ENCODE results near the gene CHL1.

The CHL1 gene

GRCh38 chr3:196311-197148, at the start of gene CHL1:
Gene CHL1, plus strand, starts transcription at chr3:196763. Its CDS starts 123,014 bp downstream, at chr3:319777.
- peak; percentile 60 for DNase-seq (ENCODE audit: low spot score)

DNA sequence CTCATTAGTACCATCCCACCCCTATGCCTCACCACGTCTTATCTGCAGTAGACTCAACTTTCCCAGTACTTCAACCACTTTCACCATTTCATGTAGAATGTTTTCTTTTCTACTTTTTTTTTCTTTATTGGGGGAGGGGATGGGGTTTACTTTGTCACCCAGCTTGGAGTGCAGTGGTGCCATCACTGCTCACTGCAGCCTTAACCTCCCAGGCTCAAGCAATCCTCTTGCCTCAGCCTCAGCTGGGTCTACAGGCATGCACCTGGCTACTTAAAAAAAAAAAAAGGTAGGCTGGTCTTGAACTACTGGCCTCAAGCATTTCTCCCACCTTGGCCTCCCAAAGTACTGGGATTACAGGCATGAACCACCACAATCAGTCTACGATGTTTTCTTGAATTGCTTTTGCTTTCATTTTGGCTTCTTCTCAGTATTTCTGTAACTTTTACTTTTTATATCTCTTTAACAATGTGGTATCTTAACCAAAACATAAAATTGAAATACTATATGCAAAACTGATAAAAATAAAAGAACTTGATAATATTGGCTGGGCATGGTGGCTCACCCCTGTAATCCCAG, 44.9 kb upstream of the CHL1 start:
- DNase-seq (ENCODE audit: low spot score) = no peak

GRCh38 chr3:159974-160373, 36.6 kb upstream of the CHL1 start:
- no peak for DNase-seq (ENCODE audit: low spot score)

GRCh38 chr3:166071-166470, 30.5 kb upstream of the CHL1 start:
- no peak for DNase-seq (ENCODE audit: low spot score)

- DNase-seq (ENCODE audit: low spot score) = no peak
Observed at GRCh38 chr3:166799-167198, 29.8 kb upstream of the CHL1 start.

DNA sequence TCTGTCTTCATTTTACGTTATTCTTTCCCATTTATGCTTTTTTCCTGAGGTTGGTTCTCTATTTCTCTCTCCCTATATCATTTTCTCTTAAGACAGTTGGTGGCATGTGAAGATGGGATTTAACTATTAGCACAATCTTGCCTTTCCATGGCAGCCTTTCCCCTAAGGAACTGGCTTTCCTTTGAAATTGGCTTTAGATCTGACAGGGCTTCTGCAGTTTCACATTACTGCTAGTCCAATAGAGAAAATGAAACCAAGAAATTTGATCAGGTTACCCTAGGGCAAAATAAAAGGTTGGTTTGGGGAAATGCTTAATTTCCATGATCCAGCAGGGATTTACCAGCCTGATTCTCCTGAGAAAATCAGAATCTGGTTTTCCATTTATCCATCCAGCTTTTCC, 22.7 kb upstream of the CHL1 start:
- no peak for DNase-seq (ENCODE audit: low spot score)

DNA sequence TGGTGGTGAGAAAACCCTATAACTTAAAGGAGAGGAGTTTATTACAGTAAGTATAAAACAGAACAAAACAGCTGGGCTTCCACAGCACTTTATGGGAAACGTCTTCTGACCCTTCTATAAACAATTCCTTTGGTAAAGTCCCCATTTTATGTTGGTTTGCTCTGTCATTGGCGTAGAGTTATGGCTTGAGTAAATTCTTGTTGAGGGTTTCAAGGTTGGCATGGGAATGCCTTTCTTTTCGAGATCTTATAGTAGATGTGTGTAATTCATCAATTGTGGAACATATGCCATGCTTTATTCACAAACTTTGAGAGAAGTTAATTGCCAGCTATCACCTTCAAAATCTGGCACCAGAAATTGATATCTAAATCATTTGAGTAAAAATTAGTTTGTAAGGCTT, 11.6 kb upstream of the CHL1 start:
- DNase-seq (ENCODE audit: low spot score) = no peak

GRCh38 chr3:192215-192929, 4.2 kb upstream of the CHL1 start:
- no peak for DNase-seq (ENCODE audit: low spot score)

- peak; percentile 41 for DNase-seq (ENCODE audit: low spot score)
Observed at GRCh38 chr3:194001-194400, 2.6 kb upstream of the CHL1 start.

DNA sequence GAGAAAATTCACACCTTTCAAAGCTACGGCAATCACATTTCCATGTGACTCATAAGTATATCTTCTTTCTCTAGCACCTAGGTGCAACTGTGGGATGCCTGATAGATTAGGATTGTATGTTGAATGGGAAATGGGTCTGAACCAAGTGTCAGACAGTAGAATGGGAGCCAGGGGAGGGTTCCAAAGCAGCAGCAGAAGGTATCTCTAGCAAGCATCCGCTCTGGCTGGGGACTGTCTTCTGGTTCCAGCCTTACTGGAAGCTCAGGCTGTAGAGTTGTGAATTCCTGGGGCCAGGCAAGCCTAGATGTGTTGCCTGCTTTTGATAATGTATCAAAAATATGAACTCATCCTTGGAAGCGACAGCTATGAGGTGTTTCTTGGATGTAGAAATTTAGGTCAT, 2.1 kb upstream of the CHL1 start:
- no peak for DNase-seq (ENCODE audit: low spot score)

DNA sequence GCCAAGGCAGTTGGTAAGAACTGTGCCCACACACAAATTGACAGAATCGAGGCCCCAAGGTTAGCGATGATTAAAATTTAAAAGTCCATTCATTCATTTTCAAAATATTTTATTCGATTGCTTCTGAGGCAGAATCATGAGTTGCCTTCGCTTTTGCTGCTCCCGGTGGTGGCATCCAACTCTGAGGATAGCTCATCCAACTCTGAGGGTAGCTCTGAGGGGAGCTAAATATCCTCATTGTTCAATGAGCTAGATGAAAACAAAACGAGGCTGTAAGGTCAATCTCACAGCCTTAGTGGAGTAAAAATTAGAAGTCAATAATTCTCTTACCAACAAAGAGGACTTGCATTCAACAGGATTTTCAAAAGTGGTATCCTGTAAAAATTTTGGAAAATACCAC, 897 bp upstream of the CHL1 start:
- DNase-seq (ENCODE audit: low spot score) = peak; percentile 53

- DNase-seq (ENCODE audit: low spot score) = peak; percentile 20
Observed at GRCh38 chr3:197149-197827, 725 bp downstream of the CHL1 start.

GRCh38 chr3:197828-198491, 1.4 kb downstream of the CHL1 start:
- peak; percentile 48 for DNase-seq (ENCODE audit: low spot score)

DNA sequence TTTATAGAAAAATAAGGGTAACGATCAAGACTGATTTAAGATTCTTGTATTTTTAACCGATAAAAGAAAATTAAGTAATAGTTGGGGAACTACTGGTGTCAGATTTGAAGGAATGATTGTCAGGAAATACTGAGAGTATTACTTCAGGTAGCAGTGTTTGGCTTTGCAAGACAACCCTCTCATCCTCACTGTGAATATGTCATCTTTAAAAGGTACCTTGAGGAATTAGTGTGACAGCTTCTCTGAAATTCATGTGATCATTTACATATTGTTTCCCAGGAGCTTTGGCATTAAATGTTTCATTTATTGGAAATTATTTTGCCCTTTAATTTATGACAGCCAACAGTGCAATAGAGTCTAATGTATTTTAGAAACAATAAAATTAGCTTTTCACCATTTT, 3.3 kb downstream of the CHL1 start:
- no peak for DNase-seq (ENCODE audit: low spot score)

DNA sequence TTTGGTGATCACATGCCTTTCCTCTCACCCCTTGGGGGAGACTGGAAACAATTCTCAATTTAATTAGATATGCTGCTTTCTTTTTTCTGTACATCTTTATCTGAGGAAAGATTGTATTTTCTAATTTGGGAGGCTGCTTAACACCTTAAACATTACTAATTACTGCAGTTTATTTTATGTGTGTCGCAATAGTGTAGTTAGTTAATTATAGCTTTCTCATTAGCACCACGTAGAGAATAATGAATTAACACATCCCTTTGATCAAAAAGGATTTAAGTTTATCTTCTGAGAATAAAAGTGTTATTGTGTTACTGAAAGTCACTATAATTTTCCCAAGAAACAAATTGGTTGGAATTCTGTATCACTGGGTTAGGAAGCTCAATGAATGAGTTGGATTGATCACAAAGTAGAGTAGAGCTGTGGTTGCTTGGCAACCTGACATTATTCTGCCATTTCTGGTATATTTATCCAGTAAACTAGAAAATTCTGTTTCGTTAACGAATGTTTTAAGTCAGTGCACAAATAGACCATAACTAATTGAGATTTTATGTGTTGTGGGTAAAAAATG, 4.3 kb downstream of the CHL1 start:
- DNase-seq (ENCODE audit: low spot score) = no peak

- DNase-seq (ENCODE audit: low spot score) = no peak
Observed at GRCh38 chr3:204102-204501, 7.5 kb downstream of the CHL1 start.

DNA sequence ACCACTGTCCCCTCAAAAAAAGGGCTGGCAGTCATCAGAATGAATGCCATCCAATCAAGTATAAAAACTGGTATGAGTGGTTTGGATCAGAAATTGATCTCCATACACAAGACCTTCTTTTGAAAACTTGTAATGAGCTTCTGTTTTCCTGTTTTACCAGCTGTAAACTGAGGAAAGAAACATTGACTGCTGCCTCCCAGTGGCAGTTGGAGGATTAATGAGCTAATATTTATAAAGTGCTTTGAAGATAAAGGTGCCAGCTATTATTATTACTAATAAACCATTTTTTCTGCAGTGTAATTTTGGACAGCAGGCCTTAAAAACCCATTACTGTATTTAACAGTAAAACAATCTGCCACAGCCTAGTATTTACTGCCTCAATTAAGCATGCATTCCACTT, 11.4 kb downstream of the CHL1 start:
- DNase-seq (ENCODE audit: low spot score) = no peak

- peak; percentile 38 for DNase-seq (ENCODE audit: low spot score)
Observed at GRCh38 chr3:210669-211068, 14.1 kb downstream of the CHL1 start.

GRCh38 chr3:212432-212831, 15.9 kb downstream of the CHL1 start:
- no peak for DNase-seq (ENCODE audit: low spot score)

DNA sequence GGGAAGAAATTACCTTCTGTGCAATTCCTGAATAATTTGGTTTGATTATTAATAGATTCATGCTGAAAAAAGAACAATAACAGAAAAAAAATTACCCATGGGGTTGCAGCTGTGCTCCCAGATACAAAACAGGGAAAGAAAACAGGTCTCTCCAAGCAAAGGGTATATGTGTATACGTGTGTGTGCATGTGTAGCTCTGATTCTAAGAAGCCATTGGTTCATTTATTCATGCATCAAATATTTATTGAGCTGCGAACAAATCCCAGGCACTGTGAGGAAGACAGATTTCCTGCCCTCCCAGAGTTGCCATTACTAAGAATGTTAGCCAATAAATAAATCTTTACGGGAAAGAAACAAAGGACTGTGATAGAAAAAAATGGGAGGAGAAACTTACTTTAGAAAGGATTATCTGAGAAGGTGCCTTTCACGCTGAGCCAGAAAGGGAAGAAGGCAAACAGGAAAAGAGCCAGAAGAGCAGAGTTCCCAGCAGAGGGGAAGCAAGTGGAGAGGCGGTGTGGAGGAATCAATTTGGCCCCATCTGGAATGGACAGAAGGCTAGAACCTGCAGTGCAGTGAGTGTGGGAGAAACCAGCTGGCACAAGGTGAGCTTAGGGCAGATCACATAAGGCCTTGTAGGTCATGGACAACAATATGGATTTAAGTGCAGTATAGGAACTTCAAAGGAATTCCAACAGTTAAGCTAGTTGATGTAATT, 20.7 kb downstream of the CHL1 start:
- DNase-seq (ENCODE audit: low spot score) = no peak

GRCh38 chr3:217948-218347, 21.4 kb downstream of the CHL1 start:
- DNase-seq (ENCODE audit: low spot score) = no peak
